ENCODE data around the gene DNAJC24. TPM values are rescaled to one million over a fixed set of nuclear protein-coding genes. Genes with fewer than 3 reads are reported as not detected.

DNAJC24 gene
- total and polyA plus RNA-seq, 10 of the 15 experiments (the other 5 are each of a cell fraction or from before 2014, with no cell fraction given), result 10.0 to 25.4 (median 13.8) TPM

- TF ChIP-seq RBBP5 (conservative IDR thresholded peaks at IDR 0.05) (no peak), LARP7 (IDR thresholded peaks at IDR 0.05) (no peak), CEBPZ (IDR thresholded peaks at IDR 0.05; ENCODE audit: low read depth, low read length) (no peak), CHD1 (IDR thresholded peaks at IDR 0.05; ENCODE audit: low read depth, low read length) (no peak), TCF3 (IDR thresholded peaks at IDR 0.05; ENCODE audit: borderline replicate concordance, insufficient read depth, low read depth, low read length) (no peak), SMC3 (IDR thresholded peaks at IDR 0.05; ENCODE audit: borderline replicate concordance, low read length) (no peak), HDAC2 (IDR thresholded peaks at IDR 0.05) (no peak), MYB (IDR thresholded peaks at IDR 0.05; ENCODE audit: borderline replicate concordance, low read depth, low read length) (no peak), BCL3 (IDR thresholded peaks at IDR 0.05; ENCODE audit: borderline replicate concordance, insufficient read depth, low read depth, low read length, poor library complexity, severe bottlenecking) (no peak), FOS (IDR thresholded peaks at IDR 0.05; ENCODE audit: borderline replicate concordance, extremely low read depth, insufficient read length) (no peak), BACH1 (IDR thresholded peaks at IDR 0.05; ENCODE audit: borderline replicate concordance) (no peak), YBX1 (IDR thresholded peaks at IDR 0.05) (no peak), BHLHE40 (IDR thresholded peaks at IDR 0.05; ENCODE audit: borderline replicate concordance in 1 of 2, low read depth in 2 of 2, low read length in 1 of 2) (no peak), CBFB (IDR thresholded peaks at IDR 0.05; ENCODE audit: low read depth) (no peak)
- RAD21 ChIA-PET (ENCODE audit: unreplicated experiment), result no interaction called here
- H3K9me3 ChIP-seq (replicated peaks; ENCODE audit: control insufficient read depth, insufficient read depth, low read length), result no peaks in the 10 kb centered on the region
- CTCF ChIA-PET, result no interaction called here
- no peak overlapping the region for H3K4me3 ChIP-seq
- H2AFZ ChIP-seq (ENCODE audit: control insufficient read depth, low read depth, low read length), result no peak overlapping the region
- peaks cover 0 to 3% of the 10 kb centered on the region in 2 experiments; a peak in 1 of 4 replicates for H3K36me3 ChIP-seq (ENCODE audit: control insufficient read depth in 2 of 2, insufficient read depth in 2 of 2, low read length in 1 of 2)
- ATAC-seq, result no peak
- no TSS peak for BruUV-seq (replicated peaks)
- H3K27ac ChIP-seq (ENCODE audit: control insufficient read depth, insufficient read depth), result no peak overlapping the region
- intact Hi-C loops (cut with micrococcal nuclease; ENCODE audit: unreplicated experiment) (no loop called here), in situ Hi-C loops (cut with MboI) (no loop called here)
- FAIRE-seq, result no peak
- SMC1A ChIA-PET (ENCODE audit: uncharacterized antibody, unreplicated experiment), result interaction anchor here (1.4 to 1.5 kb wide), 2 partner anchors 8 to 40 kb away, joined by 5 read pairs; no protein-coding TSS in a partner anchor
- no peak overlapping the region for H3K4me2 ChIP-seq (ENCODE audit: control insufficient read depth, insufficient read depth)
- POLR2A ChIA-PET, result no interaction called here
- WGBS (ENCODE audit: insufficient coverage, insufficient replicate concordance, low lambda C conversion rate, missing lambda C conversion rate), result 100% methylated on average over 1 of the region's 1 CpG
- H4K20me1 ChIP-seq (ENCODE audit: control insufficient read depth, insufficient read depth), result no peaks in the 10 kb centered on the region
- no peaks in the 10 kb centered on the region for H3K27me3 ChIP-seq (replicated peaks in 1 of 2; ENCODE audit: control insufficient read depth in 2 of 2, insufficient read depth in 2 of 2, low read length in 1 of 2)
- DNase-seq (ENCODE audit: low read depth, low spot score), result no peak
- H3K79me2 ChIP-seq (ENCODE audit: control insufficient read depth, insufficient read depth, low read length), result no peaks in the 10 kb centered on the region
- H3K9ac ChIP-seq (ENCODE audit: control insufficient read depth, insufficient read depth, low read length), result no peak overlapping the region
- no peaks in the 10 kb centered on the region for H3K4me1 ChIP-seq (ENCODE audit: control insufficient read depth, insufficient read depth, low read length)
Observed at GRCh38 chr11:31422703-31423102, 53.0 kb downstream of the DNAJC24 start.

All from GM12878 (cell line).